Effector memory CD8-positive, alpha-beta T cell (primary cell): Measurements from ENCODE around the gene ANKRD11.

Source experiments
- ATAC-seq: fragments of 150-1000 bp; cut with Tn5 transposase; replicated peaks from 2 replicates; pipeline ENCODE4 v1.10.0; 2021; ENCODE audit warnings: mild to moderate bottlenecking, moderate library complexity
- DNase-seq, 3 experiments: peaks; one replicate each; pipeline ENCODE4 v3.0.0; 2021
- H3K27ac Mint-ChIP-seq, 2 donors: one replicate each; pipeline ENCODE4 v1.8.0; 2022; ENCODE audit warnings: mild to moderate bottlenecking in 2 of 2, mixed read lengths in 2 of 2, moderate library complexity in 2 of 2
- H3K27me3 Mint-ChIP-seq, 2 donors: one replicate each; pipeline ENCODE4 v1.8.0; 2022; ENCODE audit warnings: mixed read lengths in 2 of 2
- H3K36me3 Mint-ChIP-seq: one replicate; pipeline ENCODE4 v1.8.0; 2022; ENCODE audit warnings: mild to moderate bottlenecking, moderate library complexity, mixed read lengths; ENCODE audit not compliant: insufficient read depth
- H3K4me1 Mint-ChIP-seq, 2 donors: one replicate each; pipeline ENCODE4 v1.8.0; 2022; ENCODE audit warnings: low read depth in 2 of 2, mixed read lengths in 2 of 2
- H3K4me3 Mint-ChIP-seq, 2 donors: one replicate each; pipeline ENCODE4 v1.8.0; 2022; ENCODE audit warnings: mild to moderate bottlenecking in 2 of 2, mixed read lengths in 2 of 2, moderate library complexity in 2 of 2
- H3K9me3 Mint-ChIP-seq, 2 donors: one replicate each; pipeline ENCODE4 v1.8.0; 2022; ENCODE audit warnings: mixed read lengths in 2 of 2

The ANKRD11 gene

DNA sequence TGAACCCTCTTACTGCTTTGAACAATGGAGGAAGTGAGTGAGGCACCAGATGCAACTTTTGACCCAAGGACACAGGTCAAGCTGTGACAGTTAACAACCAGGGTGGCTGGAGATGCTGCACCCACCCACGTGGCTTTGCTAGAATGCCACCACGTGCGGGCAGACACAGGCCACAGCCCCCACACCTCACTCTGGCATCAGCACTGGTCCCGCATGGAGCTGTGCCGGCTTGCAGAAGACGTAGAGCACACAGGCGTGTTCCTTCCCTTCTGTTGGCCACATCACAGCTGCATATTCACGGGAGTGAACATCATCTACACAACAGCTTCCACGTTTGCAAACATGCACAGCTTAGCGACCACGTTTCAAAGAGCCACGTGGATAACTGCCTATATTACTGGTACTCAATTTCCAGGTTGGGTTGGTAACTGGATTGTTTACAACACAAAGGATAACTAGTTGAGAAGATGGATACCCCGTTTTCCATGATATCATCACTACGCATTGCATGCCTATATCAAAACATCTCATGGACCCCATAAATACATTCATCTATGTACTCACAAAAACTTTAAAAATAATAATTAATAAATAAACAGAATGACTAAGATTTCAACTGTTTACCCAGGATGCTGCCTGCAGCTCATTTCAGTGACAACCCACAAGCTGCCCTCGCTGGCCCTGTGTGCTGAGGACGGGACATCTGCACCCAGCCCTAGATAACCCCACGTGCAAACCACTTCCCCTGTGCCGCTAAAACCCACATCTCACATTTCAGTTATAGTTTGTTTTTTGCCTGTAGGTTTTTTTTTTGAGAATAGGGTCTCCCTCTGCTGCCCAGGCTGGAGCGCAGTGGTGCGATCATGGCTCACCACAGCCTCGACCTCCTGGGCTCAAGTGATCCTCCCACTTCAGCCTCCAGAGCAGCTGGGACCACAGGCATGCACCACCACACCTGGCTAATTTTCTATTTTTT is 132.0 kb downstream of the ANKRD11 start:
- Mint-ChIP-seq H3K27ac (peak overlapping the region; percentile 94), H3K4me3 (peak overlapping the region; percentile 78), H3K9me3 (no peaks in the 10 kb centered on the region), H3K36me3 (peaks cover 54% of the 10 kb centered on the region), H3K27me3 (no peaks in the 10 kb centered on the region), H3K4me1 (peaks cover 76 to 84% of the 10 kb centered on the region in 2 donors)
- DNase-seq (peak; percentile 59 to 66 (median 62)), ATAC-seq (peak; percentile 70)

DNA sequence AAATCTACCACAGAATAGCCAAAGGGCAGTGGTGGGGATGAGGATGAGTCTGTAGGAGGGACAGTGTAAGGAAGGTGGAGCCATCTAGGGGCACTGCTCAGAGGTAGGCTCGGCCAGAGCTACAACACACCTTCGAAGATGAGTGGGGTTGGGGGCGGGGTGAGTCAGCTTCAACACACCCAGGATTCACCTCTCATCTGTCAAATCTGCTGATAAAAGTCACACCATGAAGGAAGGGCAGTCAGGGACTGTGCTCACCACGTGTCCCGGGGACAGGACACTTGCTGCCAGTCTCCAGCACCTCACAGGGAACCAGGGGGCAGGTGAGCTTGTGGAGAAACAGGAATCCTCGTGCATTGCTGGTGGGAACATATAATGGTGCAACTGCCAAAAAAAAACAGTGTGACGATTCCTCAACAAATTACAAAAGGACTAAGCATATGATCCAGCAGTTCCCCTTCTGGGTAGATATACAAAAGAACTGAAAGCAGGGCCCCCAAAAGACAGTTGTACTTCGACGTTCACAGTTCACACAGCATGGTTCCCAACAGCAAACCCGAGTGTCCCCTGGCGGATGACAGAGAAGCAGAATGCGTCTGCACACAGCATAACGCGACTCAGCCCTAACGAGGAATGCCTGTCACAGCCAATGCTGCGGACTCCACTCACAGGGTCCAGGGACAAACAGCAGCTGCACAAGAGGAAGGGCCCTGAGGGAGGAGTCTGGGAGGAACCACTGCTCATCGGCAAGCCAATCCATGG is 133.1 kb downstream of the ANKRD11 start:
- Mint-ChIP-seq H3K9me3 (no peaks in the 10 kb centered on the region), H3K27ac (peak overlapping the region; percentile 94)

DNA sequence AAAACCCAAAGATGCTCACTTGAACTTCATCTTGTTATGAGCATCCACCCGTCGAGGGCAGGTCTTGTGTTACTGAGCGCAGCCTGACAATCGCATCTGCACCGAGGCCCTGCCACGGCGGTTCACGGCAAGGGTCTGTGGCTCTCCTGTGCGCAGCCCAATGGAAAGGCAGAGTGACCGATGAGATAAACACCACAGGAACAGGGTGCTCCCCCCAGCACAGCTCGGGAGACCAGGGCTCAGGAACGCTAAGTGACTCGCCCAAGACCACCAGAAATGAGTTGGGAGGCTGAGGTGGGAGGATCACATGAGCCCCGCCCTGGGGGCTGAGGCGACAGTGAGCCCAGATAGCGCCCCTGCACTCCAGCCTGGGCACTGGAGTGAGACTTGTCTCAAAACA is 134.7 kb downstream of the ANKRD11 start:
- no peaks in the 10 kb centered on the region for H3K9me3 Mint-ChIP-seq
- peak overlapping the region; percentile 78 for H3K4me3 Mint-ChIP-seq
- H3K4me1 Mint-ChIP-seq: peaks cover 78 to 81% of the 10 kb centered on the region in 2 donors
- peaks cover 48% of the 10 kb centered on the region for H3K36me3 Mint-ChIP-seq
- H3K27ac Mint-ChIP-seq: peak overlapping the region; percentile 94
- DNase-seq: no peak
- H3K27me3 Mint-ChIP-seq: no peaks in the 10 kb centered on the region
- ATAC-seq: no peak

More for the DNA sequence above, 133.1 kb downstream of the ANKRD11 start:
- peak in 1 of 3 experiments; percentile 15 for DNase-seq
- peaks cover 82 to 84% of the 10 kb centered on the region in 2 donors for H3K4me1 Mint-ChIP-seq
- no peaks in the 10 kb centered on the region for H3K27me3 Mint-ChIP-seq
- peaks cover 54% of the 10 kb centered on the region for H3K36me3 Mint-ChIP-seq
- no peak for ATAC-seq
- H3K4me3 Mint-ChIP-seq: peak overlapping the region; percentile 78

DNA sequence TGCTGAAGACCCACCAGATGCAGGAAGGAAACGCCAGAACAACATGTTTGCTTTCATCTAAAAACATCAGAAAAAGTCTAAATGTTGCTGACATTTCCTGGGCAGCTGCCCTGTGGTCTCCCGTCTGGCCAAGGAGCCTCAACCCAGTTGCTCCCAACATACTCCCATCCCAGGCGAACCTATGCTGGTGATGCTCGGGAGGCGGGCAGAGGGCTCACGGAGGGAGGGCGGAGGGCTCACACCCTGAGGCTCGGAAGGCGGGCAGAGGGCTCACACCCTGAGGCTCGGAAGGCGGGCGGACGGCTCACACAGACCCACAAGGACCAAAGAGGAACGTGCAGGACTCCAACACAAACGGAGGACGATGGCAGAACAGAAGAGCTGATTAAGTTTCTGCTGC is 135.4 kb downstream of the ANKRD11 start:
- peaks cover 43% of the 10 kb centered on the region for H3K36me3 Mint-ChIP-seq
- ATAC-seq: no peak
- peaks cover 78 to 81% of the 10 kb centered on the region in 2 donors for H3K4me1 Mint-ChIP-seq
- H3K27ac Mint-ChIP-seq: peak overlapping the region; percentile 94
- H3K27me3 Mint-ChIP-seq: no peaks in the 10 kb centered on the region
- no peak for DNase-seq
- H3K9me3 Mint-ChIP-seq: no peaks in the 10 kb centered on the region
- peak overlapping the region in 1 of 2 donors; percentile 78 for H3K4me3 Mint-ChIP-seq

DNA sequence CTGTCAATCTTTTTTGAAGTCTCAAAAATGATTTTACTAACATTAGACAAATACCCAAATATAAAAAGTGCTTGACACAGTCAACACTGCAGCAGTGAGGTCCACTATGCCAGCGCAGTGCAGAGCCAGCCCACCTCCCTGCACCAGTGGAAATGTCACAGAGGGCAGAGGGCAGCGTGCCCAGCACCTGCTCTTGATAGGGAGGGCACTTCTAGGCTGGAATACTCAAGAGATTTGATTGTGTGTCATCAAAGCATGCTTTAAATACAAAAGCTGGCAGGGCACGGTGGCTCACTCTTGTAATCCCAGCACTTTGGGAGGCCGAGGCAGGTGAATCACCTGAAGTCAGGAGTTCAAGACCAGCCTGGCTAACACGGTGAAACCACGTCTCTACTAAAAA is 136.0 kb downstream of the ANKRD11 start:
- Mint-ChIP-seq H3K9me3 (no peaks in the 10 kb centered on the region), H3K4me1 (peaks cover 79 to 81% of the 10 kb centered on the region in 2 donors), H3K4me3 (no peak overlapping the region), H3K27me3 (no peaks in the 10 kb centered on the region), H3K27ac (peak overlapping the region in 1 of 2 donors; percentile 59), H3K36me3 (peaks cover 38% of the 10 kb centered on the region)
- ATAC-seq (no peak), DNase-seq (no peak)

DNA sequence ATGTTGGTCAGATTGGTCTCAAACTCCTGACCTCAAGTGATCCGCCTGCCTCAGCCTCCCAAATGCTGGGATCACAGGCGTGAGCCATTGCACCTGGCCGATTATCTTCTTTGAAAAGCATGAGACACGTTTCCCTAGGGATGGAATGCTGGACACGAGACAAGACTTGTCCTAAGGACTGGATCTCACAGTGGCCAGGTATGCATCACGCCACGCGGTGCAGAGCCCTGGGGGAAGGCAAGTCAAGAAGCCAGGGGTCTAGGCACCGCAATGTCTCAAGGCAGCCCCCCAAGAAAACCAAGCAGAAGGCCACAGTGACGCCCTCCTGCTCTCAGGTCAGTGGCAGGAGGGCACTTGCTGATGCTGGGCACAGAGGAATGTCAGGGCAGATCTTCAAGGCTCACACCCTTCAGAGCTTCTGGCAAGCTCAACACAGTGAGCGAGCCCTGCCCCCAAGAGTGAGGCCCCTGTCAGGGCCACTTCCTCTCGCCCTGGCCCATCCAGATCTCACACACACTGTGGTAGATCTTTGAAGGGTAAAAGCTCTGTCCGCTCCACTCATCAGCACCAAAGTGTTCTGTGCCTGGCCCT is 138.2 kb downstream of the ANKRD11 start:
- Mint-ChIP-seq H3K4me1 (peaks cover 68 to 75% of the 10 kb centered on the region in 2 donors), H3K9me3 (no peaks in the 10 kb centered on the region), H3K36me3 (peaks cover 25% of the 10 kb centered on the region), H3K4me3 (peak overlapping the region; percentile 21 to 37), H3K27me3 (no peaks in the 10 kb centered on the region), H3K27ac (peak overlapping the region in 1 of 2 donors; percentile 41)
- ATAC-seq (no peak), DNase-seq (no peak)

DNA sequence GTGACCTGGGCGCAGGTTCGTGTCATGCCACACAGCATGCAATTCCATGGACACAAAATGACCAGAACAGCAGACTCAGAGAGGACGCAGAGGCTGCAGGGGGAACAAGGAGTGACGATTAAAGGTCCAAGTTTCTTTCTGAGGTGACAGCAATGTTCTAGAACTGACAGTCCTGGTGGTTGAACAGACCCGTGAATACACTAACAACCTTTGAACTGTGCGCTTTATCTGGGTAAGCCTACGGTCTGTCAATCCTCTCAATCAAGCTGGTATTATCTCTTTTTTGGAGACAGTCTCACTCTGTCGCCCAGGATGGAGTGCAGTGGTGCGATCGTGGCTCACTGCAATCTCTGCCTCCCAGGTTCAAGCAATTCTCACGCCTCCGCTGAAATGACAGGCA is 138.7 kb downstream of the ANKRD11 start:
- Mint-ChIP-seq H3K27ac (peak overlapping the region in 1 of 2 donors; percentile 69), H3K4me3 (peak overlapping the region; percentile 27 to 28), H3K9me3 (no peaks in the 10 kb centered on the region), H3K27me3 (no peaks in the 10 kb centered on the region), H3K4me1 (peaks cover 66 to 74% of the 10 kb centered on the region in 2 donors), H3K36me3 (peaks cover 22% of the 10 kb centered on the region)
- no peak for DNase-seq
- ATAC-seq: no peak

DNA sequence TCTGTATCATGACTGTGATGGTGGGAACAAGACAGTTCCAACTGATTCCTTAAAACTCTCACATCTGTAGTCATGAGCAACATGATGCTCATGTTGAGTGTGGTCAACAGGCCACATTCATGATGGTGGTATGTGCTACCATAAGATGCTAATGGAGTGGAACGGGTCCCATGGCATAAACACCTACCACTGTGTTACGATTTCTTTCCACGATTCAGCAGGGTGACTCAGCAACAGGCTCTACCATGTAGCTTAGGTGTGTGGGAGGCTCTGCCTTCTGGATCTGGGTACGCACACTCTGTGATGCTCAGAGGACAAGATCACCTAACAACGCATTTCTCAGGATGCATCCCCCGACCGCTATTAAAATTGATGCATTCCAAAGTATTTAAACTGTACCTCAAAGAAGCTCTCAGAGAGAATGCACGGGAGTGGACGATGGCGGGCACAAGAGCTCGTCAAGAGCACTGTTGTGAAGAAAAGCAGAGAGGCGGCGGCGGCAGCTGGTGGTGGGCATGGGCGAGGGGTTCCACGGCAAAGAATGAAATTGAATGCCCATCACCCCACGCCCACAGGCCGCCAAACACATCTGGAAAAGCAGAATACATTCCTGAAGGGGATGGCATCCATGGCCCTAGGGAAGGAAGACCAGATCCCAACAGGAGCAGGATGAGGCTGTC is 139.5 kb downstream of the ANKRD11 start:
- peak overlapping the region; percentile 30 to 69 for H3K27ac Mint-ChIP-seq
- no peak for DNase-seq
- H3K4me1 Mint-ChIP-seq: peaks cover 71 to 76% of the 10 kb centered on the region in 2 donors

DNA sequence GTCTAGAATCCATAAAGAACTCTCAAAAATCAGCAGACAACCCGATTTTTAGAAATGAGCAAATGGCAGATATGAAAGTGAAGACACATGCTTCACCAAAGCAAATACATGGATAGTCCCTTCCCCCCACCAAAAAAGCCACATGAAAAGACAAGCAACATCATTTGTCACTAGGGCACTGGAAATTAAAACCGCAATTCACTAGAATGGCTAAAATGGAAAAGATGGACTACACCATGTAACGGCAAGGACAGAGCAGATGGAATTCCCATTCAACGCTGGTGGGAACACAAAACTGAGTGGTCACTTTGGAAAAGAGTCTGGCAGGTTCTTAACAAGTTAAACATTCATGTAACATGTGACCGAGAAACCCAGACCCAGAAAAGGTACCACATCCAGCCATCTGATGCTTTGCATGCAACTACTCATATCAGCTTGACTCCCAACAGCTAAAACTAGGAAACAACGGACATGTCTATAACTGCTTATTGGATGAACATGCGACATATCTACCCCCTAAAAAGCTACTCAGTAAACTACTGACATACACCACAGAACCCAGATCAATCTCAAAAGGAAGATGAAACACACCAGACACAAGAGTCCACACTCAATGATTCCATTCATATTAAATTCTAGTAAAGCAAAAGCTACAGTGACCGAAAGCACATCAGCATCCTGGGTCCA is 140.3 kb downstream of the ANKRD11 start:
- Mint-ChIP-seq H3K4me1 (peaks cover 66 to 76% of the 10 kb centered on the region in 2 donors), H3K27ac (peak overlapping the region; percentile 30 to 68), H3K27me3 (no peaks in the 10 kb centered on the region), H3K4me3 (peak overlapping the region; percentile 37 to 39), H3K9me3 (no peaks in the 10 kb centered on the region), H3K36me3 (peaks cover 23% of the 10 kb centered on the region)
- ATAC-seq (peak; percentile 26), DNase-seq (no peak)

More for the DNA sequence above, 139.5 kb downstream of the ANKRD11 start:
- peaks cover 24% of the 10 kb centered on the region for H3K36me3 Mint-ChIP-seq
- no peaks in the 10 kb centered on the region for H3K27me3 Mint-ChIP-seq
- H3K4me3 Mint-ChIP-seq: peak overlapping the region in 1 of 2 donors; percentile 37
- no peaks in the 10 kb centered on the region for H3K9me3 Mint-ChIP-seq
- ATAC-seq: no peak

DNA sequence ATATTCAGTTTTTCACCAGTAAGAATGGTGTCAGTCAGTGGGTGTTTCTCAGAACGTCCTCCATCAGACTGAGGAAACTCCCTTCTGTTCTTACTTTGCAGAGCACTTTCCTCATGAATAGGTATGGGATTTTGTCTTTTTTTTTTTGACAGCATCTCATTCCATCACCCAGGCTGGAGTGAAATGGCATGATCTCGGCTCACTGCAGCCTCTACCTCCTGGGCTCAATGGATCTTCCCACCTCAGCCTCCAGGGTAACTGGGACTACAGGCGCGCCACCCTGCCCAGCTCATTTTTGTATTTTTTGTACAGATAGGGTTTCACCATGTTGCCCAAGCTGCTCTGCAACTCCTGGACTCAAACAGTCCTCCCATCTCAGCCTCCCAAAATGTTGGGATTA is 142.6 kb downstream of the ANKRD11 start:
- Mint-ChIP-seq H3K9me3 (no peaks in the 10 kb centered on the region), H3K27me3 (no peaks in the 10 kb centered on the region), H3K4me3 (no peak overlapping the region), H3K27ac (no peak overlapping the region), H3K4me1 (peaks cover 65 to 81% of the 10 kb centered on the region in 2 donors), H3K36me3 (peaks cover 31% of the 10 kb centered on the region)
- DNase-seq: no peak
- ATAC-seq: no peak

DNA sequence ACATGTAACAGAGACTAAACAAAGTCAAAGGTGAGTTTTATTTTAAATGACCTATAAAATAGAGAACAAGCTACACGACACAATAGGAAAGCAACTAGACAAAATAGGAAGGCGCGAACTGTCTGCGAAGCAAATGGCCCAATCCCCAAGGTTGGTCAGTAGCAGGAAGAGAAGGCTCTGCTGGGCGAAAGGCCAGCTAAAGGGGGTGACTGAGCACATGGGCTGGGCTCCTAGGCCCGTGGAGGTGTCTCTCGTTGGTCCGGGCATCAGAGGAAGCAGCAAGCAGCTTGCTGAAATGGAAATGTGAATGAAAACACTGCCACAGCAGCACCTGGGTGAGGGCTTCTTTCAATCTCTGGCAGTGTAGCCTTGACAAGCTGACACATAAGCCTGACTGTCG is 143.5 kb downstream of the ANKRD11 start:
- Mint-ChIP-seq H3K4me3 (no peak overlapping the region), H3K27ac (peak overlapping the region; percentile 4 to 7)
- ATAC-seq: no peak

DNA sequence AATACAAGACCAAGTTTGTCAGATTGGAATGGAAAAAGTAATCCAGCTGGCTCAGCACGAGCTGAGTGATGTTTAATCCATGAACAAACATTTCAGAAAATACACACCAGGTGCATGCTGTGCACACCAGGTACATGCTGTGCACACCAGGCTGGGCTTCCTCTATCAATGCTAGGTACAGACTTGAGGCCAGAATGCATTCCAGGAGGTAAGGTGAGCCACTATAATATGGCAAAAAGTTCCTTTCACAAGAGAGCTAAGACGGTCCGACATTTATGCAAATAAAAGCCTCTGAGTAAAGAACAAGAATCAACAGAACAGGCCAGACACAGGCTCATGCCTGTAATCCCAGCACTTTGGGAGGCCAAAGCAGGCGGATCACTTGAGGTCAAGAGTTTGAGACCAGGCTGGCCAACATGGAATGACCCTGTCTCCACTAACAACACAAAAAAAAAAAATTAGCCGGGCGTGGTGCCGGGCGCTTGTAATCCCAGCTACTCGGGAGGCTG is 144.7 kb downstream of the ANKRD11 start:
- H3K27ac Mint-ChIP-seq: peak overlapping the region in 1 of 2 donors; percentile 4
- no peak for DNase-seq
- peaks cover 37% of the 10 kb centered on the region for H3K36me3 Mint-ChIP-seq
- no peaks in the 10 kb centered on the region for H3K27me3 Mint-ChIP-seq
- peaks cover 65 to 77% of the 10 kb centered on the region in 2 donors for H3K4me1 Mint-ChIP-seq
- no peak overlapping the region for H3K4me3 Mint-ChIP-seq
- H3K9me3 Mint-ChIP-seq: no peaks in the 10 kb centered on the region
- ATAC-seq: no peak

More for the DNA sequence above, 143.5 kb downstream of the ANKRD11 start:
- no peaks in the 10 kb centered on the region for H3K27me3 Mint-ChIP-seq
- DNase-seq: no peak
- H3K36me3 Mint-ChIP-seq: peaks cover 39% of the 10 kb centered on the region
- H3K9me3 Mint-ChIP-seq: no peaks in the 10 kb centered on the region
- H3K4me1 Mint-ChIP-seq: peaks cover 64 to 77% of the 10 kb centered on the region in 2 donors
